ENCODE measurements around the gene CD28.

GRCh38 chr2:203761121-203761520 is 54.7 kb downstream of the CD28 start:
- TF ChIP-seq RFX5 (IDR thresholded peaks at IDR 0.05; ENCODE audit: low read depth, low read length) (no peak), CTCF (IDR thresholded peaks at IDR 0.05 in 2 of 3, conservative IDR thresholded peaks at IDR 0.05 in 1 of 3; ENCODE audit: control insufficient read depth in 2 of 3, extremely low read depth in 1 of 3, insufficient read depth in 1 of 3, low read depth in 3 of 3, low read length in 3 of 3) (no peak), NRF1 (conservative IDR thresholded peaks at IDR 0.05; ENCODE audit: low read depth, low read length) (no peak), POLR2AphosphoS5 (IDR thresholded peaks at IDR 0.05; ENCODE audit: low read length) (no peak), SUZ12 (IDR thresholded peaks at IDR 0.05; ENCODE audit: unreplicated experiment) (no peak), TAF1 (IDR thresholded peaks at IDR 0.05; ENCODE audit: borderline replicate concordance, low read depth, low read length) (no peak), USF2 (IDR thresholded peaks at IDR 0.05; ENCODE audit: borderline replicate concordance, low read depth, low read length) (no peak), EP300 (IDR thresholded peaks at IDR 0.05; ENCODE audit: borderline replicate concordance in 1 of 2, control insufficient read depth in 1 of 2, low read depth in 2 of 2, low read length in 2 of 2) (no peak), HDAC2 (IDR thresholded peaks at IDR 0.05) (no peak), FOXK2 (IDR thresholded peaks at IDR 0.05) (no peak), SPI1 (IDR thresholded peaks at IDR 0.05; ENCODE audit: borderline replicate concordance, insufficient read depth, low read depth, low read length) (no peak), CEBPZ (IDR thresholded peaks at IDR 0.05; ENCODE audit: low read depth, low read length) (no peak)

Measured in GM12878 (cell line).